ENCODE data around the gene THAP7. TPM values are rescaled to one million over a fixed set of nuclear protein-coding genes. Genes with fewer than 3 reads are reported as not detected.
A peak's percentile ranks its signal among the peaks of the same experiment; 100 is the strongest.

The THAP7 gene
- total and polyA plus RNA-seq, 2 of the 13 experiments (the other 11 are each of a cell fraction or from before 2014, with no cell fraction given) = 13.0 to 25.5 TPM

DNA sequence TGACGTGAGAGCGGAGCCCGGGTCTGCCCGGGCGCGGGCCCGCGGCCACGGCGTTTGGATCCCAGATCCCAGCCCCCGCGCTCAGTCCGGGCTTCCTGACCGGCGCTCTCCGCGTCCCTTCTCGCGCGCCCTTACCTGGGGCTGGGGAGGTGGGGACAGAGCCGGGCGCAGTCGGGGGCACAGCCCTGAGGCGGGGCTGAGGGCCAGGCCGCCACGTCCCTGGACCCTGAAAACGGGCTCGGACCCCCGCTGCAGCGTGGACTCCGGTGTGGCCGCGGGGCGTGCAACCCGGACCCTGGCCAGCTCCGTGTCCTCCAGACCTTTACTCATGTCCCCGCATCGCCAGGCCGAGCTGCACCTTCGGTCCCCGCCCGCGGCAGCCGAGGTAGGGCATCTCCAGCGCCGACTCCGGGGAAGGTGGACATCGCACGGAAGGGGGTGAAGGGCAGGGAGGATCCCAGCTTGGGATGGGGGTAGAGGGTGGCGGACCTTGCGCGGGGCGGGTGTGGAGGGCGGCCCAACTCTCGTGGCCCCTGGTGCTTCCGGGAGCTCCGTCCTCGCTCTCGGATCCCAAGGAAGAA is 44.7 kb downstream of the THAP7 start (continued):
- TF ChIP-seq HNRNPK (IDR thresholded peaks at IDR 0.05; ENCODE audit: low read depth, low read length, poor library complexity, severe bottlenecking) = peak; percentile 71
- TF ChIP-seq, protein P1, sequence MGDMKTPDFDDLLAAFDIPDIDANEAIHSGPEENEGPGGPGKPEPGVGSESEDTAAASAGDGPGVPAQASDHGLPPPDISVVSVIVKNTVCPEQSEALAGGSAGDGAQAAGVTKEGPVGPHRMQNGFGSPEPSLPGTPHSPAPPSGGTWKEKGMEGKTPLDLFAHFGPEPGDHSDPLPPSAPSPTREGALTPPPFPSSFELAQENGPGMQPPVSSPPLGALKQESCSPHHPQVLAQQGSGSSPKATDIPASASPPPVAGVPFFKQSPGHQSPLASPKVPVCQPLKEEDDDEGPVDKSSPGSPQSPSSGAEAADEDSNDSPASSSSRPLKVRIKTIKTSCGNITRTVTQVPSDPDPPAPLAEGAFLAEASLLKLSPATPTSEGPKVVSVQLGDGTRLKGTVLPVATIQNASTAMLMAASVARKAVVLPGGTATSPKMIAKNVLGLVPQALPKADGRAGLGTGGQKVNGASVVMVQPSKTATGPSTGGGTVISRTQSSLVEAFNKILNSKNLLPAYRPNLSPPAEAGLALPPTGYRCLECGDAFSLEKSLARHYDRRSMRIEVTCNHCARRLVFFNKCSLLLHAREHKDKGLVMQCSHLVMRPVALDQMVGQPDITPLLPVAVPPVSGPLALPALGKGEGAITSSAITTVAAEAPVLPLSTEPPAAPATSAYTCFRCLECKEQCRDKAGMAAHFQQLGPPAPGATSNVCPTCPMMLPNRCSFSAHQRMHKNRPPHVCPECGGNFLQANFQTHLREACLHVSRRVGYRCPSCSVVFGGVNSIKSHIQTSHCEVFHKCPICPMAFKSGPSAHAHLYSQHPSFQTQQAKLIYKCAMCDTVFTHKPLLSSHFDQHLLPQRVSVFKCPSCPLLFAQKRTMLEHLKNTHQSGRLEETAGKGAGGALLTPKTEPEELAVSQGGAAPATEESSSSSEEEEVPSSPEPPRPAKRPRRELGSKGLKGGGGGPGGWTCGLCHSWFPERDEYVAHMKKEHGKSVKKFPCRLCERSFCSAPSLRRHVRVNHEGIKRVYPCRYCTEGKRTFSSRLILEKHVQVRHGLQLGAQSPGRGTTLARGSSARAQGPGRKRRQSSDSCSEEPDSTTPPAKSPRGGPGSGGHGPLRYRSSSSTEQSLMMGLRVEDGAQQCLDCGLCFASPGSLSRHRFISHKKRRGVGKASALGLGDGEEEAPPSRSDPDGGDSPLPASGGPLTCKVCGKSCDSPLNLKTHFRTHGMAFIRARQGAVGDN (CRISPR knock-in tag; IDR thresholded peaks at IDR 0.05) = peak; percentile 71
- peak; percentile 80; the same call in 1 of the 2 replicates for TF ChIP-seq CCDC6 (CRISPR knock-in tag; IDR thresholded peaks at IDR 0.05)
- TF ChIP-seq ZFYVE20 (CRISPR knock-in tag; IDR thresholded peaks at IDR 0.05; ENCODE audit: borderline replicate concordance, low read depth) = 0 out of 2 replicates have a peak, but pooled peaks have one; percentile 76
- no peak for TF ChIP-seq CREM (IDR thresholded peaks at IDR 0.05)
- TF ChIP-seq CREM (CRISPR knock-in tag; IDR thresholded peaks at IDR 0.05) = no peak
- TF ChIP-seq ZNF788 (CRISPR knock-in tag; IDR thresholded peaks at IDR 0.05; ENCODE audit: borderline replicate concordance) = 0 out of 2 replicates have a peak, but pooled peaks have one; percentile 21
- no peak; the same call in 1 of the 2 replicates for TF ChIP-seq ATF7-NPFF (CRISPR knock-in tag; IDR thresholded peaks at IDR 0.05; ENCODE audit: low read depth)
- TF ChIP-seq, protein P2, sequence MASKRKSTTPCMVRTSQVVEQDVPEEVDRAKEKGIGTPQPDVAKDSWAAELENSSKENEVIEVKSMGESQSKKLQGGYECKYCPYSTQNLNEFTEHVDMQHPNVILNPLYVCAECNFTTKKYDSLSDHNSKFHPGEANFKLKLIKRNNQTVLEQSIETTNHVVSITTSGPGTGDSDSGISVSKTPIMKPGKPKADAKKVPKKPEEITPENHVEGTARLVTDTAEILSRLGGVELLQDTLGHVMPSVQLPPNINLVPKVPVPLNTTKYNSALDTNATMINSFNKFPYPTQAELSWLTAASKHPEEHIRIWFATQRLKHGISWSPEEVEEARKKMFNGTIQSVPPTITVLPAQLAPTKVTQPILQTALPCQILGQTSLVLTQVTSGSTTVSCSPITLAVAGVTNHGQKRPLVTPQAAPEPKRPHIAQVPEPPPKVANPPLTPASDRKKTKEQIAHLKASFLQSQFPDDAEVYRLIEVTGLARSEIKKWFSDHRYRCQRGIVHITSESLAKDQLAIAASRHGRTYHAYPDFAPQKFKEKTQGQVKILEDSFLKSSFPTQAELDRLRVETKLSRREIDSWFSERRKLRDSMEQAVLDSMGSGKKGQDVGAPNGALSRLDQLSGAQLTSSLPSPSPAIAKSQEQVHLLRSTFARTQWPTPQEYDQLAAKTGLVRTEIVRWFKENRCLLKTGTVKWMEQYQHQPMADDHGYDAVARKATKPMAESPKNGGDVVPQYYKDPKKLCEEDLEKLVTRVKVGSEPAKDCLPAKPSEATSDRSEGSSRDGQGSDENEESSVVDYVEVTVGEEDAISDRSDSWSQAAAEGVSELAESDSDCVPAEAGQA (IDR thresholded peaks at IDR 0.05; ENCODE audit: low read depth) = no peak
- TF ChIP-seq, protein P2 (CRISPR knock-in tag; IDR thresholded peaks at IDR 0.05; ENCODE audit: borderline replicate concordance) = 0 out of 2 replicates have a peak, but pooled peaks have one; percentile 37
- TF ChIP-seq, protein P3, sequence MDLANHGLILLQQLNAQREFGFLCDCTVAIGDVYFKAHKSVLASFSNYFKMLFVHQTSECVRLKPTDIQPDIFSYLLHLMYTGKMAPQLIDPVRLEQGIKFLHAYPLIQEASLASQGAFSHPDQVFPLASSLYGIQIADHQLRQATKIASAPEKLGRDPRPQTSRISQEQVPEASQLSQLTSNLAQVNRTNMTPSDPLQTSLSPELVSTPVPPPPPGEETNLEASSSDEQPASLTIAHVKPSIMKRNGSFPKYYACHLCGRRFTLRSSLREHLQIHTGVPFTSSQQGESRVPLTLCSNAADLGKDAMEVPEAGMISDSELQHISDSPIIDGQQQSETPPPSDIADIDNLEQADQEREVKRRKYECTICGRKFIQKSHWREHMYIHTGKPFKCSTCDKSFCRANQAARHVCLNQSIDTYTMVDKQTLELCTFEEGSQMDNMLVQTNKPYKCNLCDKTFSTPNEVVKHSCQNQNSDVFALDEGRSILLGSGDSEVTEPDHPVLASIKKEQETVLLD (CRISPR knock-in tag; IDR thresholded peaks at IDR 0.05; ENCODE audit: low read depth) = 0 out of 2 replicates have a peak, but pooled peaks have one; percentile 21
- TF ChIP-seq, protein P4, sequence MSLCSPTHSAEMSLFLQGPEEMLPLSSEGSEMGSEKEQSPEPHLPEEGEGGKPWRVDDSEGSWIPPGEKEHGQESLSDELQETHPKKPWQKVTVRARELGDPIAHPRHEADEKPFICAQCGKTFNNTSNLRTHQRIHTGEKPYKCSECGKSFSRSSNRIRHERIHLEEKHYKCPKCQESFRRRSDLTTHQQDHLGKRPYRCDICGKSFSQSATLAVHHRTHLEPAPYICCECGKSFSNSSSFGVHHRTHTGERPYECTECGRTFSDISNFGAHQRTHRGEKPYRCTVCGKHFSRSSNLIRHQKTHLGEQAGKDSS (CRISPR knock-in tag; IDR thresholded peaks at IDR 0.05; ENCODE audit: borderline replicate concordance, low read depth) = no peak
- TF ChIP-seq NR2F6 (IDR thresholded peaks at IDR 0.05) = peak; percentile 38; the same call in 1 of the 2 replicates
- TF ChIP-seq NR2F6 (CRISPR knock-in tag; IDR thresholded peaks at IDR 0.05) = no peak
- 0 out of 2 replicates have a peak, but pooled peaks have one; percentile 12 for TF ChIP-seq NCOR1 (IDR thresholded peaks at IDR 0.05; ENCODE audit: borderline replicate concordance, low read length)
